ENCODE data around the gene DUSP8.
"Not testable (repeated sequence)": the region's sequence is repeated elsewhere in the genome, so short reads cannot be mapped to it uniquely, and the experiment has no call there.

GRCh38 chr11:1598406-1598805 is 26.3 kb upstream of the DUSP8 start:
- TF ChIP-seq POLR2A, POLR2AphosphoS5 (IDR thresholded peaks at IDR 0.05): not testable (repeated sequence)
- TF ChIP-seq, protein P1, sequence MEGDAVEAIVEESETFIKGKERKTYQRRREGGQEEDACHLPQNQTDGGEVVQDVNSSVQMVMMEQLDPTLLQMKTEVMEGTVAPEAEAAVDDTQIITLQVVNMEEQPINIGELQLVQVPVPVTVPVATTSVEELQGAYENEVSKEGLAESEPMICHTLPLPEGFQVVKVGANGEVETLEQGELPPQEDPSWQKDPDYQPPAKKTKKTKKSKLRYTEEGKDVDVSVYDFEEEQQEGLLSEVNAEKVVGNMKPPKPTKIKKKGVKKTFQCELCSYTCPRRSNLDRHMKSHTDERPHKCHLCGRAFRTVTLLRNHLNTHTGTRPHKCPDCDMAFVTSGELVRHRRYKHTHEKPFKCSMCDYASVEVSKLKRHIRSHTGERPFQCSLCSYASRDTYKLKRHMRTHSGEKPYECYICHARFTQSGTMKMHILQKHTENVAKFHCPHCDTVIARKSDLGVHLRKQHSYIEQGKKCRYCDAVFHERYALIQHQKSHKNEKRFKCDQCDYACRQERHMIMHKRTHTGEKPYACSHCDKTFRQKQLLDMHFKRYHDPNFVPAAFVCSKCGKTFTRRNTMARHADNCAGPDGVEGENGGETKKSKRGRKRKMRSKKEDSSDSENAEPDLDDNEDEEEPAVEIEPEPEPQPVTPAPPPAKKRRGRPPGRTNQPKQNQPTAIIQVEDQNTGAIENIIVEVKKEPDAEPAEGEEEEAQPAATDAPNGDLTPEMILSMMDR (IDR thresholded peaks at IDR 0.05) = not testable (repeated sequence)
